Measurements from ENCODE around the gene CLDN15. TPM values are rescaled to one million over a fixed set of nuclear protein-coding genes. Genes with fewer than 3 reads are reported as not detected.
"Not testable (repeated sequence)": the region's sequence is repeated elsewhere in the genome, so short reads cannot be mapped to it uniquely, and the experiment has no call there.

The CLDN15 gene
- total and polyA plus RNA-seq, 2 donors from 2014 or later = 11.9 to 13.3 TPM

GRCh38 chr7:101201695-101202602 is 35.7 kb downstream of the CLDN15 start:
- Histone ChIP-seq H3K9ac (ENCODE audit: low read length in 3 of 3) (no peak overlapping the region), H3K4me3 (ENCODE audit: low read length in 3 of 3) (no peak overlapping the region), H3K9me3 (ENCODE audit: control insufficient read depth in 2 of 3, insufficient read depth in 1 of 3, low read length in 3 of 3) (no peaks in the 10 kb centered on the region), H3K36me3 (ENCODE audit: control insufficient read depth in 2 of 3, insufficient read depth in 3 of 3, low read length in 3 of 3) (no peaks in the 10 kb centered on the region), H3K27me3 (ENCODE audit: control insufficient read depth, insufficient read depth, low read length) (peaks cover 5% of the 10 kb centered on the region), H3K27ac (ENCODE audit: low read depth in 2 of 2, low read length in 2 of 2) (no peak overlapping the region), H3K4me1 (ENCODE audit: control insufficient read depth in 2 of 3, insufficient read depth in 2 of 3, low read depth in 1 of 3, low read length in 3 of 3) (peaks cover 0 to 2% (median 0%) of the 10 kb centered on the region in 3 donors)
- DNase-seq = peak in 2 of 5 donors; percentile 19 to 25
- no peak for TF ChIP-seq CTCF (IDR thresholded peaks at IDR 0.05; ENCODE audit: borderline replicate concordance, extremely low read depth, insufficient read depth)
- intact Hi-C loops (cut with DNase I) = no loop called here
- no peak for FAIRE-seq

DNA sequence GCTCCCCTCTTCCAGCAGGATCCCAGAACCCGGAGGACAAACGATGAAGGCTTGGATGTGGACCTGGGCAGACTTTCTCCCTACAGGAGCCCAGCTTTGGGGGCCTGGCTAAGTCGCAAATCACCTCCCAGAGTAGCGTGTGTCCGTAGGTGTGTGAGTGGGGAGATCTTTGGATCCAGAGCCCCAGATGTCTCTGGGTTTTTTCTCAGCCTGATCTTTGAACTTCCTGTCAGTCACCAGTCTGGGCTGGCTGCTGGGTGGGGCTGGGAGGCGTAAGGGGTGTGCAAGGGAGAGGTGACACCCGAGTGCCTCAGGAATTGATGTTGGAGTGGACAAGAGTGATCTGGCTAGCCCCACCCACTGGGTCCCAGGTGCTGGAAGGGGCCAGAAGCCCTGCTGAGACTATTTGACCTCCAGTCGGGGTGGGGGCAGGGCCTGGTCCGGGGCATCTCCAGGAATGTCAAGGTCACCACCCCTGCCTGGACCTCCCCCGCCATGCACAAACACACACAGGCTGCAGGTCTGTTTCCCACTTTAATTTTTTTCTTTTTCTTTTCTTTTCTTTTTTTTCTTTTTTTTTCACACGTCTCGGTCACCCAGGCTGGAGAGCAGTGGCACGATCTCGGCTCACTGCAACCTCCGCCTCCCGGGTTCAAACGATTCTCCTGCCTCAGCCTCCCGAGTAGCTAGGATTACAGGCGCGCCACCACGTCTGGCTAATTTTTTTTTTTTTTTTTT is 36.6 kb downstream of the CLDN15 start, which contains the start of gene MOGAT3:
Gene MOGAT3, minus strand, starts transcription at position 175 of the 738 bp plus-strand sequence. CDS start 182 bp downstream, outside the sequence.
- Histone ChIP-seq H3K9me3 (ENCODE audit: control insufficient read depth in 2 of 3, insufficient read depth in 1 of 3, low read length in 3 of 3) (no peaks in the 10 kb centered on the region), H3K4me3 (ENCODE audit: low read length in 3 of 3) (peak within 1 kb of the TSS in 1 of 3 donors; percentile 3), H3K27me3 (ENCODE audit: control insufficient read depth, insufficient read depth, low read length) (peaks cover 5% of the 10 kb centered on the region), H3K4me1 (ENCODE audit: control insufficient read depth in 2 of 3, insufficient read depth in 2 of 3, low read depth in 1 of 3, low read length in 3 of 3) (peaks cover 0 to 2% (median 0%) of the 10 kb centered on the region in 3 donors), H3K36me3 (ENCODE audit: control insufficient read depth in 2 of 3, insufficient read depth in 3 of 3, low read length in 3 of 3) (no peaks in the 10 kb centered on the region), H3K9ac (ENCODE audit: low read length in 3 of 3) (no peak within 1 kb of the TSS), H3K27ac (ENCODE audit: low read depth in 2 of 2, low read length in 2 of 2) (no peak within 1 kb of the TSS)
- FAIRE-seq (no peak), DNase-seq (peak in 1 of 5 donors; percentile 48)
- intact Hi-C loops (cut with DNase I) = no loop called here
- TF ChIP-seq CTCF (IDR thresholded peaks at IDR 0.05; ENCODE audit: borderline replicate concordance, extremely low read depth, insufficient read depth) = no peak

- peaks cover 5% of the 10 kb centered on the region for H3K27me3 ChIP-seq (ENCODE audit: control insufficient read depth, insufficient read depth, low read length)
Observed at GRCh38 chr7:101200504-101200861, 37.1 kb downstream of the CLDN15 start.

GRCh38 chr7:101199522-101199921 is 38.1 kb downstream of the CLDN15 start:
- H3K9ac ChIP-seq (ENCODE audit: low read length in 3 of 3); H3K4me3 ChIP-seq (ENCODE audit: low read length in 3 of 3); intact Hi-C loops (cut with DNase I); H3K9me3 ChIP-seq (ENCODE audit: control insufficient read depth in 2 of 3, insufficient read depth in 1 of 3, low read length in 3 of 3); FAIRE-seq; DNase-seq; H3K36me3 ChIP-seq (ENCODE audit: control insufficient read depth in 2 of 3, insufficient read depth in 3 of 3, low read length in 3 of 3); H3K4me1 ChIP-seq (ENCODE audit: control insufficient read depth in 2 of 3, insufficient read depth in 2 of 3, low read depth in 1 of 3, low read length in 3 of 3); H3K27ac ChIP-seq (ENCODE audit: low read depth in 2 of 2, low read length in 2 of 2); H3K27me3 ChIP-seq (ENCODE audit: control insufficient read depth, insufficient read depth, low read length): not testable (repeated sequence)

More at GRCh38 chr7:101200504-101200861, 37.1 kb downstream of the CLDN15 start:
- peak overlapping the region in 1 of 3 donors; percentile 3 for H3K4me3 ChIP-seq (ENCODE audit: low read length in 3 of 3)
- no peak overlapping the region for H3K27ac ChIP-seq (ENCODE audit: low read depth in 2 of 2, low read length in 2 of 2)
- TF ChIP-seq CTCF (IDR thresholded peaks at IDR 0.05; ENCODE audit: borderline replicate concordance, extremely low read depth, insufficient read depth) = no peak
- no peaks in the 10 kb centered on the region for H3K9me3 ChIP-seq (ENCODE audit: control insufficient read depth in 2 of 3, insufficient read depth in 1 of 3, low read length in 3 of 3)
- H3K9ac ChIP-seq (ENCODE audit: low read length in 3 of 3) = no peak overlapping the region
- no peaks in the 10 kb centered on the region for H3K36me3 ChIP-seq (ENCODE audit: control insufficient read depth in 2 of 3, insufficient read depth in 3 of 3, low read length in 3 of 3)
- FAIRE-seq = no peak
- intact Hi-C loops (cut with DNase I) = no loop called here
- DNase-seq = no peak
- peaks cover 0 to 2% (median 0%) of the 10 kb centered on the region in 3 donors for H3K4me1 ChIP-seq (ENCODE audit: control insufficient read depth in 2 of 3, insufficient read depth in 2 of 3, low read depth in 1 of 3, low read length in 3 of 3)
